HCT116 (cell line): Measurements from ENCODE around the gene PKN2.

Experiments used
- CTCF ChIP-seq, 3 experiments: fragments of 200-600 bp in 1 of 3; sonication (generic) in 1 of 3; IDR thresholded peaks in 2 of 3; conservative IDR thresholded peaks in 1 of 3; 2 replicates each; pipeline ENCODE4 v1.5.1; 2012 to 2017; ENCODE audit warnings: low read depth in 2 of 3, low read length in 2 of 3, antibody characterized with exemption in 1 of 3, borderline replicate concordance in 1 of 3, control low read depth in 1 of 3, mild to moderate bottlenecking in 1 of 3, mixed read lengths in 1 of 3, mixed run types in 1 of 3, moderate library complexity in 1 of 3; ENCODE audit not compliant: insufficient read depth in 1 of 3
- EZH2 ChIP-seq: fragments of 200-600 bp; sonication (generic); IDR thresholded peaks from 2 replicates; pipeline ENCODE4 v1.6.1; 2017; ENCODE audit warnings: antibody characterized with exemption, mixed run types
- FOSL1 ChIP-seq: IDR thresholded peaks from 2 replicates; pipeline ENCODE4 v1.6.1; 2012; ENCODE audit warnings: low read depth
- POLR2A ChIP-seq: IDR thresholded peaks from 2 replicates; pipeline ENCODE4 v1.7.0; 2011; ENCODE audit warnings: borderline replicate concordance; ENCODE audit not compliant: insufficient read depth, insufficient read length; ENCODE audit errors: extremely low read depth
- POLR2AphosphoS5 ChIP-seq: IDR thresholded peaks from 2 replicates; pipeline ENCODE4 v1.6.1; 2011; ENCODE audit warnings: mild to moderate bottlenecking, low read depth, low read length, moderate library complexity
- RAD21 ChIP-seq: IDR thresholded peaks from 2 replicates; pipeline ENCODE4 v1.6.1; 2012; ENCODE audit warnings: low read depth, mild to moderate bottlenecking
- ZNF274 ChIP-seq: fragments of 200-500 bp; sonication (Bioruptor generic); IDR thresholded peaks from 2 replicates; pipeline ENCODE4 v1.6.1; 2014; ENCODE audit warnings: mild to moderate bottlenecking, low read depth, low read length, inconsistent platforms

DNA sequence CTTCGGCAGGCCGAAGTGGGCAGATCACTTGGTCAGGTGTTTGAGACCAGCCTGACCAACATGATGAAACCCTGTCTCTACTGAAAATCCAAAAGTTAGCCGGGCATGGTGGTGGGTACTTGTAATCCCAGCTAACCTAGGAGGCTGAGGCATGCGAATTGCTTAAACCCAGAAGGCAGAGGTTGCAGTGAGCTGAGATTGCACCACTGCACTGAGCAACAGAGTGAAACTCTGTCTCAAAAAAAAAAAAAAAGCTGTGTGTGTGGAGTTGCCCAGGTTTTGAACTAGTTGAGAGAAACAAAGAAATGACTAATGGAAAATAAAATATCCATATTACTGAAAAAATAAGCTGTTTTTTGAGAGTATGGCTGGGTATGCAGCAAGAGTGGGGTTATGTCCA is 107.1 kb downstream of the PKN2 start:
- TF ChIP-seq EZH2 (no peak), ZNF274 (no peak), CTCF (IDR thresholded peaks at IDR 0.05 in 2 of 3, conservative IDR thresholded peaks at IDR 0.05 in 1 of 3; ENCODE audit: borderline replicate concordance in 1 of 3, insufficient read depth in 1 of 3, low read depth in 2 of 3, low read length in 2 of 3) (no peak), POLR2A (no peak), RAD21 (no peak), FOSL1 (no peak), POLR2AphosphoS5 (no peak)
